ENCODE data around the gene SDCCAG8.
A peak's percentile ranks its signal among the peaks of the same experiment; 100 is the strongest.

Gene SDCCAG8

GRCh38 chr1:243253211-243253925 is 2.5 kb upstream of the SDCCAG8 start:
- TF ChIP-seq CTCF (IDR thresholded peaks at IDR 0.05; ENCODE audit: borderline replicate concordance, control extremely low read depth, extremely low read depth, insufficient read depth, missing control alignments): no peak
- DNase-seq (ENCODE audit: low spot score): no peak
- in situ Hi-C loops (cut with MboI; ENCODE audit: low sequenced_read_pairs, unreplicated experiment): no loop called here

GRCh38 chr1:243253926-243254232 is 2.0 kb upstream of the SDCCAG8 start:
- no peak for TF ChIP-seq CTCF (IDR thresholded peaks at IDR 0.05; ENCODE audit: borderline replicate concordance, control extremely low read depth, extremely low read depth, insufficient read depth, missing control alignments)
- DNase-seq (ENCODE audit: low spot score): no peak
- in situ Hi-C loops (cut with MboI; ENCODE audit: low sequenced_read_pairs, unreplicated experiment): no loop called here

GRCh38 chr1:243254233-243254926 is 1.5 kb upstream of the SDCCAG8 start:
- TF ChIP-seq CTCF (IDR thresholded peaks at IDR 0.05; ENCODE audit: borderline replicate concordance, control extremely low read depth, extremely low read depth, insufficient read depth, missing control alignments): no peak
- in situ Hi-C loops (cut with MboI; ENCODE audit: low sequenced_read_pairs, unreplicated experiment): no loop called here
- peak; percentile 63 for DNase-seq (ENCODE audit: low spot score)

- TF ChIP-seq CTCF (IDR thresholded peaks at IDR 0.05; ENCODE audit: borderline replicate concordance, control extremely low read depth, extremely low read depth, insufficient read depth, missing control alignments): no peak
- in situ Hi-C loops (cut with MboI; ENCODE audit: low sequenced_read_pairs, unreplicated experiment): no loop called here
- DNase-seq (ENCODE audit: low spot score): peak; percentile 89
Measured at GRCh38 chr1:243254927-243255790, 682 bp upstream of the SDCCAG8 start, which contains the start of gene CEP170. TSS of gene CEP170 (minus strand) at chr1:243255281. CDS start at chr1:243225280, 30,001 bp downstream.

GRCh38 chr1:243256590-243256989 is 749 bp downstream of the SDCCAG8 start:
- in situ Hi-C loops (cut with MboI; ENCODE audit: low sequenced_read_pairs, unreplicated experiment): no loop called here
- TF ChIP-seq CTCF (IDR thresholded peaks at IDR 0.05; ENCODE audit: borderline replicate concordance, control extremely low read depth, extremely low read depth, insufficient read depth, missing control alignments): no peak
- DNase-seq (ENCODE audit: low spot score): no peak

- no peak for TF ChIP-seq CTCF (IDR thresholded peaks at IDR 0.05; ENCODE audit: borderline replicate concordance, control extremely low read depth, extremely low read depth, insufficient read depth, missing control alignments)
- no peak for DNase-seq (ENCODE audit: low spot score)
- in situ Hi-C loops (cut with MboI; ENCODE audit: low sequenced_read_pairs, unreplicated experiment): no loop called here
Measured at GRCh38 chr1:243257189-243257588, 1.3 kb downstream of the SDCCAG8 start.

All from GM13976 (cell line).